Stimulated activated naive CD4-positive, alpha-beta T cell treated with Interleukin-2 at 50 U/mL for 16 hours (primary cell): Measurements from ENCODE around the gene PAX5.

ENCODE experiments used
- DNase-seq: peaks from one replicate; lab custom pipeline; 2025; lab: John Stamatoyannopoulos, UW

Gene PAX5

GRCh38 chr9:36861528-36862205, 172.4 kb downstream of the PAX5 start:
- no peak for DNase-seq

- DNase-seq = no peak
Measured at GRCh38 chr9:36858805-36859375, 175.2 kb downstream of the PAX5 start.

GRCh38 chr9:36855448-36856315, 178.4 kb downstream of the PAX5 start:
- no peak for DNase-seq

- no peak for DNase-seq
Measured at GRCh38 chr9:36854751-36855150, 179.3 kb downstream of the PAX5 start.

- DNase-seq = no peak
Measured at GRCh38 chr9:36854034-36854433, 180.0 kb downstream of the PAX5 start.

GRCh38 chr9:36853233-36853632, 180.8 kb downstream of the PAX5 start:
- no peak for DNase-seq

- DNase-seq = no peak
Measured at GRCh38 chr9:36849943-36850342, 184.1 kb downstream of the PAX5 start.

- DNase-seq = no peak
Measured at GRCh38 chr9:36848946-36849345, 185.1 kb downstream of the PAX5 start.

GRCh38 chr9:36847781-36848673, 186.0 kb downstream of the PAX5 start:
- DNase-seq = no peak

- no peak for DNase-seq
Measured at GRCh38 chr9:36846621-36847020, 187.4 kb downstream of the PAX5 start.

GRCh38 chr9:36845844-36846243, 188.2 kb downstream of the PAX5 start:
- no peak for DNase-seq

- no peak for DNase-seq
Measured at GRCh38 chr9:36844961-36845360, 189.1 kb downstream of the PAX5 start.

GRCh38 chr9:36843964-36844363, 190.1 kb downstream of the PAX5 start:
- no peak for DNase-seq

- no peak for DNase-seq
Measured at GRCh38 chr9:36842560-36843530, 191.2 kb downstream of the PAX5 start.

GRCh38 chr9:36840898-36841536, 193.1 kb downstream of the PAX5 start:
- no peak for DNase-seq

- no peak for DNase-seq
Measured at GRCh38 chr9:36839131-36839885, 194.8 kb downstream of the PAX5 start.

GRCh38 chr9:36837431-36838405, 196.3 kb downstream of the PAX5 start:
- no peak for DNase-seq

- no peak for DNase-seq
Measured at GRCh38 chr9:36836486-36836885, 197.6 kb downstream of the PAX5 start.
